Kidney (tissue), 22 donors: Measurements from ENCODE around the gene TPI1. TPM values are rescaled to one million over a fixed set of nuclear protein-coding genes. Genes with fewer than 3 reads are reported as not detected.
A peak's percentile ranks its signal among the peaks of the same experiment; 100 is the strongest.

Experiments used
- DNase-seq, 5 donors: peaks; one replicate each; pipeline ENCODE4 v3.0.0-alpha.2; 2013 to 2020
- FAIRE-seq: peaks from 2 replicates; lab custom pipeline; 2012; peaks lifted over from hg19 to GRCh38; lab: Jason Lieb, UNC
- H3K27ac ChIP-seq, 2 donors: one replicate each; pipeline ENCODE4 v1.7.0; 2013; ENCODE audit warnings: low read depth in 2 of 2, low read length in 2 of 2, inconsistent platforms in 1 of 2
- H3K27me3 ChIP-seq: one replicate; pipeline ENCODE4 v1.7.1; 2013; ENCODE audit warnings: low read length, inconsistent platforms; ENCODE audit not compliant: control insufficient read depth, insufficient read depth
- H3K36me3 ChIP-seq, 3 donors: one replicate each; pipeline versions ENCODE4 v1.7.0 to v1.7.1; 2013; ENCODE audit warnings: low read length in 3 of 3, control low read depth in 1 of 3, inconsistent platforms in 1 of 3; ENCODE audit not compliant: insufficient read depth in 3 of 3, control insufficient read depth in 2 of 3
- H3K4me1 ChIP-seq, 3 donors: one replicate each; pipeline versions ENCODE4 v1.7.0 to v1.7.1; 2013; ENCODE audit warnings: low read length in 3 of 3, inconsistent platforms in 1 of 3, low read depth in 1 of 3; ENCODE audit not compliant: control insufficient read depth in 2 of 3, insufficient read depth in 2 of 3
- H3K4me3 ChIP-seq, 3 donors: one replicate each; pipeline versions ENCODE4 v1.7.0 to v1.8.1; 2013; ENCODE audit warnings: low read length in 3 of 3, control low read depth in 1 of 3, inconsistent platforms in 1 of 3
- H3K9ac ChIP-seq, 3 donors: one replicate each; pipeline versions ENCODE4 v1.7.0 to v1.7.1; 2013; ENCODE audit warnings: low read length in 3 of 3, control low read depth in 1 of 3, inconsistent platforms in 1 of 3
- H3K9me3 ChIP-seq, 3 donors: one replicate each; pipeline versions ENCODE4 v1.7.0 to v1.7.1; 2013; ENCODE audit warnings: low read length in 3 of 3, control low read depth in 1 of 3, inconsistent platforms in 1 of 3; ENCODE audit not compliant: control insufficient read depth in 2 of 3, insufficient read depth in 1 of 3
- CTCF ChIP-seq: IDR thresholded peaks from 3 replicates; pipeline ENCODE4 v1.5.1; 2012; ENCODE audit warnings: mild to moderate bottlenecking, moderate library complexity, borderline replicate concordance; ENCODE audit not compliant: insufficient read depth; ENCODE audit errors: extremely low read depth
- intact Hi-C: fragments of 100-400 bp; cut with DNase I; formaldehyde crosslinking; loops from one replicate; pipeline ENCODE4 v1.11.1; 2022
- long read RNA-seq, 10 donors: library from polyadenylated mRNA in 1 of 10; unstranded in 1 of 10; transcript quantifications; one replicate each; pipeline ENCODE4 v2.0.0 and lab custom pipeline, GENCODE V29; 2021 to 2026
- polyA plus RNA-seq: library from polyadenylated mRNA; stranded (reverse); fragments of 350-450 nt; fragmentation: Illumina TruSeq; extraction: RNeasy Lipid Tissue Mini Kit (QIAGEN cat#74804); gene quantifications from one replicate; pipeline ENCODE4 v1.2.3, GENCODE V29; 2014; ENCODE audit warnings: low read depth, low replicate concordance; ENCODE audit not compliant: insufficient read depth
- total RNA-seq: library from RNA; stranded (reverse); fragmentation: NEBNext Ultra II Directional; extraction: Animal tissue kit (Norgen Biotek cat#: 25700); gene quantifications from one replicate; pipeline ENCODE4 v1.2.1, GENCODE V29; 2021
- donor health status: control.
- donor health status: control.
- donor health status: control.
- donor health status: control.
- donor health status: control.
- donor health status: DM: yes; HTN: yes; CAD: no.
- donor health status: Normal renal cell carcinoma (clear cell type).

TPI1 gene
- total RNA-seq (437 TPM), polyA plus RNA-seq (1,220 TPM)
- long read RNA-seq, donor 1, transcript TPI1-201 (7 exons, 1,763 nt) = major isoform, 221 of 247 reads
- long read RNA-seq, donor 1, partial matches to known transcripts = 7 of 247 reads
- long read RNA-seq, donor 1, other reads (novel, unspliced or antisense) = 18 of 247 reads
- long read RNA-seq, donor 2, transcript TPI1-201 (7 exons, 1,763 nt) = major isoform, 313 of 415 reads
- long read RNA-seq, donor 2, partial matches to known transcripts = 63 of 415 reads
- long read RNA-seq, donor 2, other reads (novel, unspliced or antisense) = 35 of 415 reads
- long read RNA-seq, donor 3, transcript TPI1-201 (7 exons, 1,763 nt) = major isoform, 369 of 456 reads
- long read RNA-seq, donor 3, partial matches to known transcripts = 63 of 456 reads
- long read RNA-seq, donor 3, other reads (novel, unspliced or antisense) = 19 of 456 reads
- long read RNA-seq, donor 4, transcript TPI1-201 (7 exons, 1,763 nt) = major isoform, 252 of 310 reads
- long read RNA-seq, donor 4, partial matches to known transcripts = 42 of 310 reads
- long read RNA-seq, donor 4, other reads (novel, unspliced or antisense) = 12 of 310 reads
- long read RNA-seq, donor 5, transcript TPI1-201 (7 exons, 1,763 nt) = major isoform, 22 of 22 reads
- long read RNA-seq, donor 5, partial matches to known transcripts = 0 of 22 reads
- long read RNA-seq, donor 5, other reads (novel, unspliced or antisense) = 0 of 22 reads
- long read RNA-seq, donor 6, transcript TPI1-201 (7 exons, 1,763 nt) = major isoform, 579 of 802 reads
- long read RNA-seq, donor 6, partial matches to known transcripts = 163 of 802 reads
- long read RNA-seq, donor 6, other reads (novel, unspliced or antisense) = 57 of 802 reads
- long read RNA-seq, donor 7, transcript TPI1-201 (7 exons, 1,763 nt) = major isoform, 498 of 541 reads
- long read RNA-seq, donor 7, partial matches to known transcripts = 22 of 541 reads
- long read RNA-seq, donor 7, other reads (novel, unspliced or antisense) = 18 of 541 reads
- long read RNA-seq, donor 8, transcript TPI1-201 (7 exons, 1,763 nt) = major isoform, 243 of 334 reads
- long read RNA-seq, donor 8, partial matches to known transcripts = 65 of 334 reads
- long read RNA-seq, donor 8, other reads (novel, unspliced or antisense) = 24 of 334 reads
- long read RNA-seq, donor 9, transcript TPI1-201 (7 exons, 1,763 nt) = major isoform, 148 of 186 reads
- long read RNA-seq, donor 9, partial matches to known transcripts = 32 of 186 reads
- long read RNA-seq, donor 9, other reads (novel, unspliced or antisense) = 5 of 186 reads
- long read RNA-seq, donor 10, transcript TPI1-201 (7 exons, 1,763 nt) = major isoform, 202 of 336 reads
- long read RNA-seq, donor 10, partial matches to known transcripts = 115 of 336 reads
- long read RNA-seq, donor 10, other reads (novel, unspliced or antisense) = 16 of 336 reads

- Histone ChIP-seq H3K4me3 (peak within 1 kb of the TSS; percentile 77 to 85 (median 80)), H3K4me1 (peaks cover 0 to 36% (median 23%) of the 10 kb centered on the region in 3 donors), H3K27me3 (no peaks in the 10 kb centered on the region), H3K9me3 (no peaks in the 10 kb centered on the region), H3K27ac (peak within 1 kb of the TSS; percentile 95 to 96), H3K36me3 (peaks cover 7 to 35% (median 16%) of the 10 kb centered on the region in 3 donors), H3K9ac (peak within 1 kb of the TSS; percentile 64 to 76 (median 76))
- intact Hi-C loops = no loop called here
- FAIRE-seq = no peak
- DNase-seq = peak; percentile 87 to 97 (median 92)
- TF ChIP-seq CTCF = no peak
These were observed at the start of gene TPI1 for GRCh38 chr12:6867413-6868210. Gene TPI1 (plus strand): TSS chr12:6867531. CDS start chr12:6867567, 36 bp downstream.

- intact Hi-C loops = no loop called here
- no peak for FAIRE-seq
- TF ChIP-seq CTCF = no peak
These were observed 49.6 kb upstream of the TPI1 start for GRCh38 chr12:6817662-6818157.

More at GRCh38 chr12:6817662-6818157, 49.6 kb upstream of the TPI1 start:
- H3K36me3 ChIP-seq = peaks cover 0 to 3% (median 0%) of the 10 kb centered on the region in 3 donors
- H3K9ac ChIP-seq = peak overlapping the region in 1 of 3 donors; percentile 4
- H3K9me3 ChIP-seq = peaks cover 0 to 2% (median 0%) of the 10 kb centered on the region in 3 donors
- H3K4me3 ChIP-seq = peak overlapping the region in 1 of 3 donors; percentile 13
- DNase-seq = no peak
- H3K27ac ChIP-seq = no peak overlapping the region
- no peaks in the 10 kb centered on the region for H3K27me3 ChIP-seq
- peaks cover 0 to 12% (median 8%) of the 10 kb centered on the region in 3 donors for H3K4me1 ChIP-seq
